GM19043 (cell line): ENCODE measurements around the gene TNNT1.
"Not testable (repeated sequence)": the region's sequence is repeated elsewhere in the genome, so short reads cannot be mapped to it uniquely, and the experiment has no call there.

Source experiments
- ATAC-seq: cut with Tn5 transposase; IDR thresholded peaks from one replicate; pipeline ENCODE4 v1.9.1; 2021; ENCODE audit warnings: low read depth; ENCODE audit not compliant: unreplicated experiment

The TNNT1 gene

DNA sequence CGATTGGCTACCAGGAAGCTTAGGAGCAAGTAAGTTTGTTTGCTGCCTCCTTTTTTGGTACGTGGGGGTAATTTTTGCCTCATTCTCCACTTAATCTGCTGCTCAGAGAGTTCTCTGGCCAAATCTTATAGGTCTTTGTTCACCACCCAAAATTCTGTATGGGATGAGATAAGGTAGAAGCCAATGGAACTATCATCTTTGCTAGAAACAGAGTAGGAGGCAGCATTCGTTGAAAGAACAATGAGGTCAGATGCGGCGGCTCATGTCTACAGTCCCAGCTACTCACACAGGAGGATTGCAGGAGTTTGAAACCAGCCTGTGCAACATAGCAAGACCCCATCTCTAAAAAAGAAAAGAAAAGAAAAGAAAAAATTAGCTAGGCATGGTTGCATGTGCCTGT is 22.4 kb upstream of the TNNT1 start:
- ATAC-seq: no peak

DNA sequence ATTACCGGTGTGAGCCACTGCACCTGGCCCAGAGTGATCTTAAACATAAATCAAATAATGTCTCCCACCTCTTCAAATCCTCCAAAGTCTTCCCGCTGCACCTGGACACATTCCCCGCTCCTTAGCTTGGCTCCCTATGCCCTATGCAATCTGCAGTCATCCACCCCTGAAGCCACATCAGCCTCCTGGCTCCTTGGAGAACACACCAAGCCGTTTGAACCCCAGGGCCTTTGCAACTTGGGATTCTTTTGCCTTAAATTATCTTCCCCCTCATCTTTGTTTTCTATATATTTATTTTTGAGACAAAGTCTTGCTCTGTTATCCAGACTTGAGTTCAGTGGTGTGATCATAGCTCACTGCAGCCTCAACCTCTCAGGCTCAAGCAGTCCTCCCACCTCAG is 20.1 kb upstream of the TNNT1 start:
- no peak for ATAC-seq

DNA sequence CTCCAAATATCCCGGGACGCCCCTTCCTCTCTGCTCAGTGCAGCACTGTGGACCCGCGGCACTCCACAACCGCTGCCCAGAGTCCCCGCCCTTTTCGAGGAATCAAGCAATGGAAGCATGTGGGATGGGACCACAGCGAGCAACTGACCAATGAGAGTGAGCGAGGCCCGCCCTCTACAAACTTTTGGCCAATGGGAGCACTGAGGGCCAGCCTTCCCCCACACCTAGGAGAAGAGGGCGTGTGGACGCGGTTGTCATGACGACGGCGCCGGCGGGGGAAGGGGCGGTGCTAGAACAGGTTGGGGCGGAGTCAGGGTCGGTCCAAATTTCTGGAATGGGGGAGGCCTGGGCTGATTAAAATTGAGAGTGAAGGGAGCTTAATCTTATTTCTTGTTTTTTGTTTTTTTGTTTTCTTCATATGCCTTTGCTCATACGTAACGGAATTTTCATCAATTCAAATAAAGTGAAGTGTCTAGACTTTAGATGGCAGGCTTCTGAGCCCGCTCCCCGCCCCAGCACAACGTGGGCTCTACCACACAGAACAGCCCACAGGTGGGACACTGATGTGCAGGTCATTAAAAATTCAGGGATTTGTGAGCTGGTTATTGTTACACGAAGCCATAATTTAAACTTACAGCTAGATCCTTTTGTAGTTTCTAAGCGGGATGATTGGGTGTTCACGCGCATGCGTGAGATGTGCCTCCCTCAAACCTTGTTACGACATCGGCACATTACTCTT is 17.7 kb upstream of the TNNT1 start, which contains the start of gene DNAAF3:
Gene DNAAF3, minus strand, starts transcription at position 84 of the 739 bp plus-strand sequence. CDS start 200 bp downstream, outside the sequence.
- no peak for ATAC-seq

DNA sequence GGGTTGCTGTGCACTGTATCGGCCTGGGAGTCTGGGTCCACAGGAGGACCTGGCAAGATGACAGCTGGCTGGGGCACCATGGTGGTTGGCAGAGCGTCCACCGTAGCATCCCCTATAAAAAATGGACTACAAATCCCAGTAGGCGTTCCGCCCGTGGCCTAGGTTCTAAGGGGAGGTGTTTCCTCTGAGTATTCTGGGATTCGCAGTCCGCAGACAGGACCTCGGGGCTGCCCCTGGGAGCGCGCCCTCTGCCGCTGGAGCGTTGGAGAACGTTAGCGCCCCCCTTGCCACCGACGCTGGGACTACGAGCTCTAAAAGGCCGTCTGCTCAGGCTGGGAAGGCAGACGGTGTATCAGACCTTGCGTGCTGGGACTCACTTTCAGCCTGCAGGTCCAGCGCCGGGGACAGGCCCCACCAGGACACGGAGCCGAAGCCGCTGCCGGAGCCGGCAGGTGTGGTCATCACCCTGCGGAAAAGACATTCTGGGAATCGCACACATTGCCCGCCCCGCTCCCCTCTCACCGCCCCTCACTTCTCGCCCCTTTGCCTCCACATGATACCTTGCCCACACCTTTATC is 17.0 kb upstream of the TNNT1 start:
- no peak for ATAC-seq

DNA sequence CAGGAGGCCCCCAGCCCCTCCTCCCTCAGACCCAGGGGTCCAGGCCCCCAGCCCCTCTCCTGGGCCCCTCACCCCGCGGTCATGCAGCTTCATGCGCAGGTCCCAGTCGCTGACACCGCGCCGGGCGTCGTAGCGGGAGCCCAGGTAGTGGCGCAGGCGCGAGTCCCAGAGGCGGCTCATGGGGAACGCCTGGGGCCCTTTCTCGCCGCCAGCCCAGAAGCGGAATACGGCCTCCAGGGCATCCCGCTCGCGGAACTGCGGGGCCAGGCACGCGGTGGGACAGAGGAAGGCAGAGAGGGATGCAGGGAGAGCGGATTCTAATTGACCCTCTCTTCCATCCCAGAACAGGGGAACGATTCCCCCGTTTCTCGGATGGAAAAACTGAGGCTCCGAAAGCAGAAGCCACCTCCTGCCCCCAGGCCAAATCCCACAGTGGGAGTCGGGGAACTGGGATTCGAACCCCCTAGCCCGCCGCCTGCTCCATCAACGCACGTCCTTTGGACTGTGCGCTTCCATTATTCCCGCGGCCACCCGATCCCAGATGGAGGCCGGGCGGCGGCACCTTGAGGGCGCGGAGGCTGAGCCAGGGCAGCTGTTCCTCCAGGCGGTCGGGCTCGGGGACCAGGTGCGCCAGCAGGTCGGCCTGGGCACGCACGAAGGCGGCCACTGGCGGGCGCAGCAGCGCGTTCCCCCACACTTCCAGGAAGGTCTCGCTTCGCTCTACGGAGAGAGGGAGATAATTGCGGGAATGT is 12.7 kb upstream of the TNNT1 start:
- no peak for ATAC-seq

DNA sequence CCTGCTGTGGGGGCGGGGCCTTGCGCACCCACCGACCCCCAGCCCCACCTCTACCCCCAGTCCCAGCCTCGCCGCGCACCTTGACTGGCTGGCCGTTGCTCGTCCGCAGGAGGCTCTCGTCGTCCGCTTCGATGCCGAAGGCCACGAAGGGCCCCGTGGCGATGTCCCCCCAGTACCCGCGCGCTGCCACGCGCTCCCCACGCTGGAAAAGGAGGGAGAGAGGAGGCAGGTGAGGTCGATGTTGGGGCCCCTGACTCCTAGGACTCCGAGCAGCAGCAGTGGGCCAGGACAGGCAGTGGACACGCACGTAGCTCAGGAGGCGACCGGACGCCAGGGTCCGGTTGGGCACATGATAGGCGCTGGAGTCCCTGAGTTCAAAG is 12.0 kb upstream of the TNNT1 start:
- ATAC-seq: no peak

DNA sequence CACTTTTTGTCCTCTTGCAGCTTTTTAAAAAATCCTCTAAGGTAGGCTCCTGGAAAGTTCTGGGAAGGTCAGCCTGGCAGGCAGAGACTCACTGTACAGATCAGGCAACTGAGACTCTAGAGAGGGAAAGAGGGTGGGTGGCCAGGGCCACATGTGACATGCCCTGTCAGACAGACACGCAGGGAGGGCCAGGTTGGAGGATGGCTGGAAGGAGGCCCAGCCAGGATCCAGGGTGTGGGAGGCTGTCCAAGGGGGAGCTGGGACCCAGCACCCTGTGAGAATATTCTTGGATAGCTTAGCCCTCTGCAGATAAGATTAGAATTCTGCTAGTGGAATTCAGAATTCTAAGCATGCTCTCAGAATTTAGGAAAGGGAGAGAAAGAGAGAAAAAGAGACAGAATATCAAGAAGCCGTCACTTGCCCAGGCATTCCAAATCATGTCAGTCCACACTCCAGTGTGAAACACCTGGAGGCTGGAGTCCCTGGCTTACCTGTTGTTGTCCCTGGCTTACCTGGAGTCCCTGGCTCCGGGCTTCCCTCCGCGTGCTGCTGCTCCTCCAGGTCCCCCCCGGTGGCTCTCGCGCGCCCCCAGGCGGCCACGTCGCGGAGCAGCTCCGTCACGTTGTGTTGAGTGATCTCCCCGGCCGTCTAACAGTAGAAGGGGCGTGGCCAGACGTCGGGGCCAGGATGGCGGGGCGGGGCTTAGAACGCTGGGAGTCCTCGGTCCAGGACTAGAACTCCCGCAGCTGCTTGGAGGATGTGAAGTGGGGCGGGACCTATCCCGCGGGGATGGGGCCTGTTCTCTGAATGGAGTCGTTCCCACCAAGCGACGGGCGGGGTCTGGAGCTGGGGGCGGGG is 11.4 kb upstream of the TNNT1 start:
- ATAC-seq: no peak

DNA sequence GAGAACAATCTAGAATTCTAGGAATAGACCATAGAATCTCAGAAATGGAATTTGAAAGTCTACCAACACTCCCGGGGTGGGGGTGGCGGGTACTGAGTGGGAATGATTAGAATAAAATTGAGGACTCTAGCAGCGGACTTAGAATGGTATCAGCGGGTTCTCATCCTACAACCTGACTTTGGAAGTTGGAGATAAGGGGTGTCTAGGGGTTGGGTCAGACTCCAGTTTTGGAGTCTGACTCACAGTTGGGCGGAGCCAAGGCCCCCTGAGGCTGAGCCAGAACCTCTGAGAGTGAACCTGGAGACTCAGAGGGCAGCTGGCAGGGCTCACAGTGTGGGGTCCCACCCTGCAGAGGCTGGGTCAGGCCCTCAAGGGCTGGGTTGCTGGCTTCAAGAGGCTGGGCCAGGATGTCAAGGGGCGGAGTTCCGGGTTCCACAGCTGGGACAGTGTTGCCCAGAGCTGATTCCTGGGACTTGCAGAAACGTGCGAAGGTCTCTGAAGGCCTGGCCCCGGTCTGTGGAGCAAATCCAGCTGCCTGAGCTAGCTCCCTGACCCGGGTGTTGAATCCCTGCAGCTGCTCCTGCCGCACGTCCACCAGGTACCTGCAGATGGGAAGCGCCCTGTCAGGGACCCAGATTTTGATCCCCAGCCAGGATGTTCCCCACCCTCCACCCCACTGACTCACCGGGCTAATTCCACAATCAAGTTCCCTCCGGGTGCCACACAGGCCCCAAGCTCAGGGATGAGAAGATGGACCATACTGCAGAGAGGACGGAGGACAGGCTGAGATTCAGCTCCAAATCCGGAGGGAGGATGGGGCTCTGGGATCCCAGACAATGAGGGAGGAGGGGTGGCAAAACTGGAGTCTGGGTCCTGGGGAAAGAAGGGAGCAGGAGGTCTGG is 10.1 kb upstream of the TNNT1 start:
- ATAC-seq: no peak

DNA sequence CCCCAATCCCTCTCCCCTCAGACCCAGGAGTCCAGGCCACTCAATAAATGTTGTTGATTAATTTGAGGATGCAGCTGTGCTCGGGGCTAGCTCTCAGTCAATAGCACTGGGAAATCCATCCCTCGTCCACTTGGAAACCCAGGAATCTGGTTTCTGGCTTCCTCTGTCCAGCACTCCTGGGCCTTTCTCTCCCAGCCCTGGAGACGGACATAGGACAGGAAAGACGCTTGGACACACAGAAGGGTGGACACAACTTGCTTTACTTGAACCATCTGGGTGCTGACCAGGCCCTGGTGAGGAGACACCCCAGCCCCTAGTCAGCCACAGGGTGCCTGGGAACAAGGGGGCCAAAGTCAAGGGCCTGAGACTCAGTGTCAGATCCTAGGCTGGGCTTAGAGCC is 9.4 kb upstream of the TNNT1 start:
- no peak for ATAC-seq

DNA sequence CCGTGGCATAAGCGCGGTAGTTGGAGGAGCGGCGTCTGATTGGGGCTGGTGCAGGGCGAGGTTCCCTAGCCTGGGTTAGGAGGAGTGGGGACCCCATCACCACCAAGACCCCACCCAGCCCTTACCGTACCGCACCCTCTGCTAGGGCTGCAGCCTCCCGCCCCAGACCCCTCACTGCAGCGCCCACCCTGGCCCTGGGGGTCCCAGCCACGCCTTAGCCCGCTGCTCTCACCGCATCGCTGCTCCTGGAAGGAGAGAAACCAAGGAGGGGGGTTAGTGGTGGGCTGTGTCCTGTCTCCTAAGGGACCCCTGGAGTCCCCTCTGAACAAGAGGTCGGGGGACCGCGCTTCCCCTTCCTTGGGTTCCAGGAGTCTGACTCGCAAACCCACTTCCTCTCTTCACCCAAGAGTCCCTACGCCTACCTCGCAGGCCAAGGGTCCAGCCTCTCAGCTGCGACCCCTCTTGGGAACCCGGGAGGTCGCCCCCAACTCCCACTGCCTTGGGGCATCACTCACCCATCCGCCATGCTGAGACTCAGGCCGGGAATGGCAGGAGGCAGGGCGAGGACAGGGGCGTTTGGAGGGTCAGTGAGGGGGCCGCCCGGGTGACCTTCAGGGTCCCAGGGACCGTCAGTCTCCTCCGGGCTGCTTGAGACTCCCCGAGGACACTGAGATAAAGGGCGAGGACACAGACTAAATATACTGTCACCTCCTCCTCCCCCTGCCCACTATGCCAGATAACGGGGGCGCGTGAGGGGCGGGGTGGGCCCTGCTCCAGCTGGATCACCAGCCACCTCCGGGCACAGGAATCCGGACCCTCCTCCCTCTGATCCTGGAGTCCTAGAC is 8.3 kb upstream of the TNNT1 start, which contains the start of gene TNNI3:
Gene TNNI3, minus strand, starts transcription at position 669 of the 845 bp plus-strand sequence. Its CDS starts 143 bp downstream, at position 526.
- ATAC-seq: no peak

DNA sequence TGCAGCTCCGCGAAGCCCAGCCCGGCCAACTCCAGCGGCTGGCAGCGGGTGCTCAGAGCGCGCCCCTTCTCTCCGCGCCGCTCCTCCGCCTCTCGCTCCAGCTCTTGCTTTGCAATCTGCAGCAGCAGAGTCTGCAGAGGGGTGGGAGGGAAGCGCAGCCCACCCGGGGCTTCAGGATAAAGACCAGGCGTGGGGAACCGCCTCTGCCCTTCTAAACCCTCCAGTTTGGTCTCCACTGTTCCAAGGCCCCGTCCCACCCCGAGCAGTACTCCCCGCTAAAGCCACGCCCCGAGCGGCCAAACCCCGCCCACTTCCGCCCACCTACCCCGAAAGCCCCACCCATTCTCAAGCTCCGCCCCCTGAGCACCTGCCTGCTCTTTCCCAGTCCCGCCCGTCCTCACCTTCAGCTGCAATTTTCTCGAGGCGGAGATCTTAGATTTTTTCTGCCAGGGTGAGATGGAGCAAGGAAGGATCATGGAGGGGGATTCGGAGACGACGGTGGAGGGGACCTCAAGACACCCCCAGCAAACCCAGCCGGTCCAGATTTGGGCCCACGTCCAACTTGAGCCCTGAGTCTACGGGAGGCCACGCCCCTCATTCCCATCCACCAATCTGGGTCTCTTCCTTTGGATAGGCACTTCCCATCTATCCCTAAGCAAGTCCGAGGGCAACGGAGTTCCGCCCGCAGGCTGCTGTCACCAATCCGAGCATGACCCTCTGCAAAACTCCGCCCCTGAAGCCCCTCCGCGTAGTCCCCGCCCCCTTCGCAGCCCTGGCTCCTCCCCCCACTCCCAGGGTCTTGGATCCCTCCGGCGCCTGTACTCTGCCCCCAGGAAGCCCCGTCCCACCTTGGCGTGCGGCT is 7.4 kb upstream of the TNNT1 start:
- ATAC-seq: no peak

DNA sequence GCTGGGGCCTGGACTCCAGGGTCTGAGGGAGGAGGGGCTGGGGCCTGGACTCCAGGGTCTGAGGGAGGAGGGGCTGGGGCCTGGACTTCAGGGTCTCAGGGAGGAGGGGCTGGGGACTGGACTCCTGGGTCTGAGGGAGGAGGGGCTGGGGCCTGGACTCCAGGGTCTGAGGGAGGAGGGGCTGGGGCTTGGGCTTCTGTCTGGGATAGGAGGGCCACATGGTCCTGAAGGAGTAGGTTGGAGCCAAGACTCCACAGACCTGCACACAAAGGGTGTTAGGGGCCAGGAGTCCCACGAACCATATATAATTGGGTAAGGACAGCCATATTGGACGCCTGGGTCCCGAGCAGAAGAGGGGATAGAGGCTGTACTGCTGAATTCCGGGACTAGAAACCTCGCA is 6.8 kb upstream of the TNNT1 start:
- not testable (repeated sequence) for ATAC-seq

DNA sequence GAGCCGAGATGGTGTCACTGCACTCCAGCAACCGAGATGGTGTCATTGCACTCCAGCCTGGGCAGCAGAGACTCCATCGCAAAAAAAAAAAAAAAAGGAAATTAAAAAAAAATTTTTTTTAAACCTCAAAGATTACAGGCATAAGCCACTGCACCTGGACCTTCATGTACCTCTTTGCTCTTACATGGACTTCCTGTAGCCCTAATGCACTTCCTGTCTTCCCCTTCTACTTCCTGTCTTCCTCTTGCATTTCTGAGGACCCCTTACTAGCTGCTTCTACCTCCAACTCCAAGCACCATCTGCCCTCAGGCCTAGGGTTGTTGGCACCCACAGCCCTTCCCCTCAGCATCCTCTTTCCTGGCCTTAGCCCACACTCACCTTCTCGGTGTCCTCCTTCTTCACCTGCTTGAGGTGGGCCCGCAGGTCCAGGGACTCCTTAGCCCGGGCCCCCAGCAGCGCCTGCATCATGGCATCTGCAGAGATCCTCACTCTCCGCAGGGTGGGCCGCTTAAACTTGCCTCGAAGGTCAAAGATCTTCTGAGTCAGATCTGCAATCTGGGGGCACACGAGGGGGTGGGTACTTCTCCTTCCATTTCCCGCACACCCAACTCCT is 4.8 kb upstream of the TNNT1 start:
- ATAC-seq: no peak

DNA sequence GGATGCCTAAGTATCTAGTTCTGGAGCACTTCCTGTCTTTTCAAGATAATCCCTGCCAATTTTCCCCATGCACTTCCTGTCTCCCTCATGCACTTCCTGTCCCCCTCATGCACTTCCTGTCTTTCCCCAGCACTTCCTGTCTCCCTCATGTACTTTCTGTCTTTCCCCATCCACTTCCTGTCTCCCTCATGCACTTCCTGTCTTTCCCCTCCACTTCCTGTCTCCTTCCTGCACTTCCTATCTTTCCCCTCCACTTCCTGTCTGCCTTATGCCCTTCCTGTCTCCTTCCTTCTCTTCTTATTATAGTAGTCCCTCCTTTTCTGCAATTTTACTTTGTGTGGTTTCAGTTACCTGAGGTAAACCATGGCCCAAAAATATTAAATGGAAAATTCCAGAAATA is 3.0 kb upstream of the TNNT1 start:
- no peak for ATAC-seq

DNA sequence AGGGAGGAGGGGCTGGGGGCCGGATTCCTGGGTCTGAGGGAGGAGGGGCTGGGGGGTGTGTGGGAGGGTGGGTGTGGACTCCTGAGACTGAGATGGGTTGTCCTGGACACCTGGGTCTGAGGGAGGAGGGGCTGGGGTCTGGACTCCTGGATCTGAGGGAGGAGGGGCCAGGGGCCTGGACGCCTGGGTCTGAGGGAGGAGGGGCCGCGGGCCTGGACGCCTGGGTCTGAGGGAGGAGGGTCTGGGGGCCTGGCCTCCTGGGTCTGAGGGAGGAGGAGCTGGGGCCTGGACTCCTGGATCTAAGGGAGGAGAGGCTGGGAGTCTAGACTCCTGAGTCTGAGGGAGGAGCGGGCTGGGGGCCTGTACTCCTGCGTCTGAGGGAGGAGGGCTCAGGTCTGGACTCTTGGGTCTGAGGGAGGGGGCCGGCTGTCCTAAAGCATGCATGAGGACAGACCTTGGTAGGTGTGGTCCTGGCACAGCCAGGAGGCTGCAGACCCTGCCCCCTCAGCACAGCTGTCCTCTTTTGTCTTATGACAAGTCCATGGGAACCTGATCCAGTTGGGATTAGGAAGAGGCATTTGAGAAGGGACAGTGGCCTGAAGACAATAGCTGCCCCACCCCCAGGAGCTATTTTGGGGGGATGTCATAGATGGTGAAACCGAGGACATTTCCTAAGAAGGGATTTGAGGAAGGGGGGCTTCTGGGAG is 1.3 kb downstream of the TNNT1 start:
- no peak for ATAC-seq

DNA sequence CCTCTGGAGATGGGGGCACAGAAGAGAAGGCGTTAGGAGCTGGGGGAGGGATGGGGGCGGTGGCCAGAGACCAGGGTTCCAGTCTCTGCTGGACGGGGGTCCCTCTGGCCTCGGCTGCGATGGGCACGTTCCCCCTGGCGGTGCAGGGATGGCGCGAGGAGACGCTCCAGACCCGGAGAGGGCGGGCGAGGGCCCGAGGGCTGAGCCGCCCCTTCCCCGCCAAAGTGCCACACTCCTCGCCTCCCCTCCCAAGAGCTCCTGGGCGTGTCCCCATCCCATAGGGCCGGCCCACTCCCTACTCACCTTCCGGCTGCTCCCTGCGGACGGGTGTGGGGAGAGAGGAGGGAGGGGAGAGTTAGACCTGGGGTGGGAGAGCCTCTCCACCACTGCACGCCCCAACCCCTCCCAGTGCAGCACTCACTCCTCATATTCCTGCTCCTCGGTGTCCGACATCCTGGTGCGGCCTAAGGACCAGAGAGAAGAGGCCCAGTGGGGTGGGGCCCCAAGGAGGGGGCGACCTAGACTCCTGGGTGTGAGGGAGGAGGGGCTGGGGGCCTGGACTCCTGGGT is 2.2 kb downstream of the TNNT1 start:
- ATAC-seq: no peak
